PFSK-1 (cell line): ENCODE results near the gene ABCC9.

Experiments used
- POLR2AphosphoS5 ChIP-seq: IDR thresholded peaks from 2 replicates; pipeline ENCODE4 v1.6.1; 2012; ENCODE audit warnings: low read depth, mild to moderate bottlenecking, control low read depth, low read length, moderate library complexity
- TF ChIP-seq, protein P1 (sequence below), 2 experiments: IDR thresholded peaks; 2 replicates each; pipeline versions ENCODE4 v1.6.1 to v1.8.0; 2011 to 2012; ENCODE audit warnings: low read depth in 2 of 2, low read length in 2 of 2, control low read depth in 1 of 2, inconsistent platforms in 1 of 2, mild to moderate bottlenecking in 1 of 2, moderate library complexity in 1 of 2; ENCODE audit not compliant: insufficient read depth in 1 of 2

- TF ChIP-seq POLR2AphosphoS5 = no peak
- TF ChIP-seq, protein P1, sequence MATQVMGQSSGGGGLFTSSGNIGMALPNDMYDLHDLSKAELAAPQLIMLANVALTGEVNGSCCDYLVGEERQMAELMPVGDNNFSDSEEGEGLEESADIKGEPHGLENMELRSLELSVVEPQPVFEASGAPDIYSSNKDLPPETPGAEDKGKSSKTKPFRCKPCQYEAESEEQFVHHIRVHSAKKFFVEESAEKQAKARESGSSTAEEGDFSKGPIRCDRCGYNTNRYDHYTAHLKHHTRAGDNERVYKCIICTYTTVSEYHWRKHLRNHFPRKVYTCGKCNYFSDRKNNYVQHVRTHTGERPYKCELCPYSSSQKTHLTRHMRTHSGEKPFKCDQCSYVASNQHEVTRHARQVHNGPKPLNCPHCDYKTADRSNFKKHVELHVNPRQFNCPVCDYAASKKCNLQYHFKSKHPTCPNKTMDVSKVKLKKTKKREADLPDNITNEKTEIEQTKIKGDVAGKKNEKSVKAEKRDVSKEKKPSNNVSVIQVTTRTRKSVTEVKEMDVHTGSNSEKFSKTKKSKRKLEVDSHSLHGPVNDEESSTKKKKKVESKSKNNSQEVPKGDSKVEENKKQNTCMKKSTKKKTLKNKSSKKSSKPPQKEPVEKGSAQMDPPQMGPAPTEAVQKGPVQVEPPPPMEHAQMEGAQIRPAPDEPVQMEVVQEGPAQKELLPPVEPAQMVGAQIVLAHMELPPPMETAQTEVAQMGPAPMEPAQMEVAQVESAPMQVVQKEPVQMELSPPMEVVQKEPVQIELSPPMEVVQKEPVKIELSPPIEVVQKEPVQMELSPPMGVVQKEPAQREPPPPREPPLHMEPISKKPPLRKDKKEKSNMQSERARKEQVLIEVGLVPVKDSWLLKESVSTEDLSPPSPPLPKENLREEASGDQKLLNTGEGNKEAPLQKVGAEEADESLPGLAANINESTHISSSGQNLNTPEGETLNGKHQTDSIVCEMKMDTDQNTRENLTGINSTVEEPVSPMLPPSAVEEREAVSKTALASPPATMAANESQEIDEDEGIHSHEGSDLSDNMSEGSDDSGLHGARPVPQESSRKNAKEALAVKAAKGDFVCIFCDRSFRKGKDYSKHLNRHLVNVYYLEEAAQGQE (IDR thresholded peaks at IDR 0.05; ENCODE audit: insufficient read depth in 1 of 2, low read depth in 2 of 2, low read length in 2 of 2) = no peak
Measured at GRCh38 chr12:21894792-21895595, 46.2 kb downstream of the ABCC9 start.
